ENCODE data around the gene AP5Z1. TPM values are rescaled to one million over a fixed set of nuclear protein-coding genes. Genes with fewer than 3 reads are reported as not detected.

The AP5Z1 gene
- total and polyA plus RNA-seq, 2 of the 4 experiments (the other 2 are of a cell fraction), result 9.7 to 38.7 TPM

GRCh38 chr7:4764402-4765007, 10.9 kb upstream of the AP5Z1 start:
- in situ Hi-C loops (cut with MboI; ENCODE audit: low sequenced_read_pairs) (loop anchor here (25.0 kb wide), 1 partner anchor 1902 kb away; no protein-coding TSS in a partner anchor), dilution Hi-C loops (cut with HindIII; ENCODE audit: low sequenced_read_pairs, unreplicated experiment) (no loop called here), intact Hi-C loops (cut with micrococcal nuclease) (no loop called here)
- H3K36me3 ChIP-seq (ENCODE audit: control insufficient read depth, insufficient read depth, low read length), result peaks cover 76% of the 10 kb centered on the region
- ATAC-seq (ENCODE audit: low read depth) (no peak), DNase-seq (no peak)
- H2BK15ac ChIP-seq (ENCODE audit: low read depth, low read length), result no peak overlapping the region
- no peak overlapping the region for H2BK5ac ChIP-seq (ENCODE audit: low read depth, low read length, poor library complexity, severe bottlenecking)
- no peak overlapping the region for H3K4me3 ChIP-seq (ENCODE audit: insufficient read depth, low read depth, low read length)
- H3K79me1 ChIP-seq (ENCODE audit: low read depth in 1 of 2, low read length in 2 of 2), result peaks cover 10 to 41% of the 10 kb centered on the region in 2 experiments; a peak in 3 of 4 replicates
- no peak overlapping the region for H3K14ac ChIP-seq (replicated peaks; ENCODE audit: low read depth, low read length)
- no peak overlapping the region for H2AK5ac ChIP-seq (ENCODE audit: low read depth, low read length)
- CTCF ChIA-PET, result no interaction called here
- TF ChIP-seq, protein P1, sequence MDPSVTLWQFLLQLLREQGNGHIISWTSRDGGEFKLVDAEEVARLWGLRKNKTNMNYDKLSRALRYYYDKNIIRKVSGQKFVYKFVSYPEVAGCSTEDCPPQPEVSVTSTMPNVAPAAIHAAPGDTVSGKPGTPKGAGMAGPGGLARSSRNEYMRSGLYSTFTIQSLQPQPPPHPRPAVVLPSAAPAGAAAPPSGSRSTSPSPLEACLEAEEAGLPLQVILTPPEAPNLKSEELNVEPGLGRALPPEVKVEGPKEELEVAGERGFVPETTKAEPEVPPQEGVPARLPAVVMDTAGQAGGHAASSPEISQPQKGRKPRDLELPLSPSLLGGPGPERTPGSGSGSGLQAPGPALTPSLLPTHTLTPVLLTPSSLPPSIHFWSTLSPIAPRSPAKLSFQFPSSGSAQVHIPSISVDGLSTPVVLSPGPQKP (IDR thresholded peaks at IDR 0.05; ENCODE audit: borderline replicate concordance, low read depth, low read length), result no peak
- no peak for TF ChIP-seq POLR2A (IDR thresholded peaks at IDR 0.05; ENCODE audit: low read depth, low read length)
- TF ChIP-seq NFE2L2 (IDR thresholded peaks at IDR 0.05; ENCODE audit: low read depth, low read length), result no peak
- TF ChIP-seq RFX5 (IDR thresholded peaks at IDR 0.05; ENCODE audit: low read depth, low read length), result no peak
- no peak for TF ChIP-seq FOS (IDR thresholded peaks at IDR 0.05; ENCODE audit: low read depth, low read length)
- TF ChIP-seq CEBPB (IDR thresholded peaks at IDR 0.05; ENCODE audit: low read depth, low read length), result no peak
- no peak for TF ChIP-seq RAD21 (IDR thresholded peaks at IDR 0.05; ENCODE audit: low read length)
- H2BK120ac ChIP-seq (ENCODE audit: low read depth, low read length), result no peak overlapping the region
- no peak overlapping the region for H3K18ac ChIP-seq (ENCODE audit: low read depth, low read length)
- peaks cover 15% of the 10 kb centered on the region for H4K20me1 ChIP-seq (ENCODE audit: insufficient read depth, low read length)
- no peak overlapping the region for H3K4ac ChIP-seq (ENCODE audit: low read depth, low read length)
- no TSS peak for BruUV-seq (replicated peaks)
- H3K27ac ChIP-seq (ENCODE audit: insufficient read depth, low read length), result no peak overlapping the region
- no peak overlapping the region for H2BK20ac ChIP-seq (ENCODE audit: low read depth, low read length)
- H3K4me1 ChIP-seq (ENCODE audit: control insufficient read depth, insufficient read depth, low read length), result no peaks in the 10 kb centered on the region
- H3K9me1 ChIP-seq (ENCODE audit: insufficient read depth, low read length), result no peaks in the 10 kb centered on the region
- peak overlapping the region; percentile 10 for H2AFZ ChIP-seq (replicated peaks; ENCODE audit: low read length, poor library complexity)
- 96% methylated on average over 15 of the region's 35 CpGs; no CpG with 5 or more reads in 1 of the 2 experiments for WGBS, 2 experiments (ENCODE audit: extremely low coverage in 2 of 2, insufficient read length in 1 of 2)
- no peak overlapping the region for H3K23ac ChIP-seq (ENCODE audit: low read depth, low read length)
- H3K9me3 ChIP-seq (ENCODE audit: control insufficient read depth, insufficient read depth, low read length), result no peaks in the 10 kb centered on the region
- H3K9ac ChIP-seq (ENCODE audit: low read depth, low read length), result no peak overlapping the region
- H4K8ac ChIP-seq (ENCODE audit: low read depth in 2 of 2, low read length in 2 of 2), result no peak overlapping the region
- H4K91ac ChIP-seq (ENCODE audit: insufficient read depth, low read depth, low read length), result no peak overlapping the region
- no peak overlapping the region for H3K56ac ChIP-seq (ENCODE audit: extremely low read depth, insufficient read depth, low read length)
- no peak overlapping the region for H4K5ac ChIP-seq (ENCODE audit: low read depth, low read length)
- H3K4me2 ChIP-seq (ENCODE audit: low read depth, low read length), result no peak overlapping the region
- H2AK9ac ChIP-seq (replicated peaks; ENCODE audit: low read depth, low read length, poor library complexity), result no peak overlapping the region
- no peaks in the 10 kb centered on the region for H3K27me3 ChIP-seq (ENCODE audit: control insufficient read depth, insufficient read depth, low read length)
- POLR2A ChIA-PET (ENCODE audit: unreplicated experiment), result no interaction called here
